ENCODE measurements around the gene CDC40. TPM values are rescaled to one million over a fixed set of nuclear protein-coding genes. Genes with fewer than 3 reads are reported as not detected.

The CDC40 gene
- polyA plus RNA-seq, 1 experiment: 26.4 TPM

Other genes starting within 250 kb of the CDC40 start
- gene GPR6, start 202.1 kb upstream of the CDC40 start, polyA plus RNA-seq (2011; rRNA removed): not detected in 2 replicates
- gene WASF1, start 757 bp upstream of the CDC40 start, polyA plus RNA-seq (2011; rRNA removed): 15.7 and 22.3 TPM in 2 replicates
- gene METTL24, start 177.9 kb downstream of the CDC40 start, polyA plus RNA-seq (2011; rRNA removed): not detected in 2 replicates
- 0.67 and 0.68 TPM in 2 replicates for gene DDO, start 235.1 kb downstream of the CDC40 start, polyA plus RNA-seq (2011; rRNA removed)